ENCODE results near the gene KCNQ1OT1.

The KCNQ1OT1 gene

DNA sequence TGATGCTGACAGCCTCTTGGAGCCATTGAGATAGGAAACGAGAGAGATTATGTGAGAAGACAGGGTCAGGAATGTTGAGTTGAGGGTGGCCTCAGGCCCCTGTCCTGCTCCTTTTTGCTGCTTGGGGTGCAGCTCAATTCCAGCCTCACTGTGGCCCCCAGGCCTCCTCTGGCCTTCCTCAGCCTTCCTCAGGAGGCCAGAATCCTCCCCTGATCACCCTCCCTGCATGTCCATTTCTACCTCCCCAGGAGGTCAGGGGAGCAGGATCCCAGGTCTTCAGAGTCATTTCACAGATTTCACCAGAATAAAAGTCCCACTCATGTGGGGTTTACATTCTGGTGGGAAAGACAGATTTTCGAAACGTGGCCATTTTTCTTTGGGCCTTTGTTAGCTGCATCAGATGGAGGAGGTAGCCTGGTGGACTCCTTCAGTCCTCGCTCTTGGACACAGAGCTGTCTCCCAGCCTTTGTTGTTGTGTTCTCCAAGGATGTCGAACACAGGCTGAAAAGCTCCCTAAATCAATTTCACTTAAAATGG lies 2.2 kb upstream of the KCNQ1OT1 start:
- no peak for DNase-seq

DNA sequence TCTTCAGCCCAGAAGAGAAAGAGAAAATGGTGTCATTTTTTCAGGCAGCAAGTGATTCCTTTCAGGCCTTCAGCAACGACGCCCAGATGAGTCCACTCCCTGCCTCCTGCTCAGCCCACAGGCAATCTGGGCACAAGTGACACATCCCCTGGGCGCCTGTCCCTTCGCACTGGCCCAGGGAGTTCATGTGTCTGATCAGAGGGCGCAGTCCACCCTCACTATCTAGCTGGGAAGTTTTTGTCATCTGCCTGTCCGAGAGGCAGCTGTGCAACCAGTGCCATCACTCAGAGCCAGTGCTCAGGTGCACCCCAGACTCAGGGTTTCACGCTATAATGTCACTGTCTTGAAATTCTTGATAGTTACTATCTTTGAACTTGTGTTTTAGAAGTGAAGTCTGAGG lies 1.4 kb upstream of the KCNQ1OT1 start:
- DNase-seq = no peak

DNA sequence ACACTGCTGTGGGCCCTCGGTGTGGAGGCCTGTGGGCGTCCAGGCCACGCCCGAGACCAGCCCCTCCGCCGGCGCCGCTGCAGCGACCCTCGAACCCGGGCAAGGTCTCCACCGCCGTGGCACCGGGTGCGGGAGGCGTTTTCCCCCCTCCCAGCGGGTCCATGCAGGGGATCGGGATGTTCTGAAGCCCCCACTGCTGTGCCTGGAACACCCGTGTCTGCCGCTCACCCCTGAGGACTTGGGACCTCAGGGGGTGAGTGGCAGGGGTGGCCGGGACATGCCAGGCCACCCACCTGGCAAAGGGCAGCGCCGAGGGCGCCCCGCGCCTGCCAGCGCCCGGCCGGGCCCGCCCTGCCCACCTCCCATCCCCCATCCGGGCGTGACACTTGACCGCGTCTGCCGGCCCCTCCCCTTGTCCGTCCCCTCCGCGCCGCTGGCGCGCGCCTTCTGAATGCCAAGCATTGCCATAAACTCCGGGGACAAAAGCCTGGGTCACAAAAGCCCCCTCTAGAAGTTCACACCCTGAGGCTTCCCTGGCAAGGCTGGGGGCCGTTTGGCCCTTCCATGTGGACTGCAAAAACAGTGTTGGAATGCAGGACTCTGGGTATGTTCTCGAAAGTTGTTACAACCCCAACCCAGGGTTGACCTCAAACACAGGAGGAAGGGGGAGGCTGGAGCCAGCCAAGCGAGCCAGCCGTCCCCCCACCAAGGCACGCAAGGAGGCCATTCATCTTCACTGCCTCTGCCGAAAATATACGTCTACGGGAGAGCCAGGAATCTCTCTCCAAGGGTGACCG lies 819 bp upstream of the KCNQ1OT1 start:
- no peak for DNase-seq

DNA sequence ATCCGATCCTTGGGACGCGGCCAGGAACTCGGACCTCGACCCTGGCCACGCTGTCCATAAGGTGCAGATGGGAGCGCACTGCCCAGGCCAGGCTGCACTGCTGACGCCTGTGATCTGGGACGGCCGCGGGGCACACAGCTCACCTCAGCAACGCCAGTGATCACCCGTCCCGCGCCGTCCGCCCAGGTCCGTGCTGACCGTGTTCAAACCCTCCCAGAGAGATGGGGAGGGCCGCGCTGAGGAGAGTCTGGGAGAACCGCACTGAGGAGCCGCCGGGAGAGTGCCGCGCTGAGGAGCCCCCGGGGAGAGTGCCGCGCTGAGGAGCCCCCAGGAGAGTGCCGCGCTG lies 636 bp downstream of the KCNQ1OT1 start:
- no peak for DNase-seq

DNA sequence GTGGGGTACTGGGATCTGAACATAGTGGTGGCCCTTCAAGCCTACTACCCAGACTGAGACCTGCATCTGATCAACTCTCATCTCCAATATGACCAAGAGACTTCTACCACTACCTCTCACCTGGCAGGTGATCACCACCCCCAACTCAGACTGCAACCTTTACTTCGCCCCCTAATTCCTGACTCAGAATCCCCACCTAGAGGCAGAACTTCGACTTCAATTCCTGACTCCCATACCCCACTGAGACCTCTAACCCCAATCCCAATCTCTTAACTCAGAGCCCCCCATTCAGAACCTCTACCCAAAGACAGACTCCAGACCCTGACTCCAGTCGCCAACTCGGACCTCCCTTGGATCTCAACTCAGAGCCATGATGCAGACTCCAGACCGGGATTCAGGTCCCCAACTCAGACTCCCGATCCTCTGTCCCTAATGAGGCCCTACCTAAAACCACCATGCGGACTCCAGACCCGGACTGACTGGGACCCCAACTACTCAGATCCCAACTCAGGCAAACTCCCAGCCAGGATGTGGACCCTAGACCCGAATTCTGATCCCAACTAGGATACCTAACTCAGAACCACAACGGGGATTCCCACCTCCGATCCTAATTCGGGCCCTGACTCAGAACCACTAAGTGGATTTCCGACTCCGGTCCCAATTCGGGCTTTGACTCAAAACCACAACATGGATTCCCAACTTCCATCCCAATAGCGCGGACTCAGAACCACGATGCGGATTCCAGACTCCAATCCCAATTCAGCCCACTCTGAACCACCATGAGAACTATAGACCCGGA lies 1.2 kb downstream of the KCNQ1OT1 start:
- DNase-seq = no peak

DNA sequence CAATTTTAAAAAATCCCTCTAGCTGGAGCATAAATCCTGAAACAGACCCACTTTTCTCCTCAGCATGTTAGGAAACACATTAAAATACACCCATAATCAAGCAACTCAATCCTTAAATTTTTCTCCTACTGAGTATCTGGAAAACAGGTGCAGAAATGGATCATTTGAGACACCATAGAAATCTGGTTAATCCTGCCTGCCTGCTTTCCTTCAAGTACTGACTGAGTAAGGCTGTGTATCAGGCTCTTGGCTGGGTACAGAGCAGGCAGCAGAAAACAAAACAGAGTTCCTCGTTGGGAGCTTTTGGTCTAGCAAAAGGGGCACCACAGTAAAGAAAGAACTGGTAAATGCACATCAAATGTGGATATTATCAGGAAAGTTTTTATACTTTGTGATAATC lies 1.9 kb downstream of the KCNQ1OT1 start:
- DNase-seq = no peak

DNA sequence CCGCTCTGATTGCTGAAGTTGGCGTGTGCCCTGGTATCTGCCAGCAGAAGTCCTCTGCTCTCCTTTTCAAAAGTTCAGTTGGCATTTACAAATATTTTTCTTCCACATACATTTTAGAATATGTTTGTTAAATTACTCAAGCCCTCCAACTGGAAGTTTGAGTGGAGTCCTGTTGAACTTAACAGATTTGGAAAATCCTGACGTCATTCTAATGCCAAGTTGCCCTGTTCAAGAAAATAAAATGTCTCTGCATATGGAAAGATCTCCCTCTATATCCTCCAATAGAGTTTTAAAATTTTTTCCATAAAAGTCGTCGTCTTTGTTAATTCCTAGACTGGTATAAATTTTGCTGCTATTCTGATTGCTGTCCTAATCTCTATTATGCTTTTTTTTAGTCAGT lies 3.3 kb downstream of the KCNQ1OT1 start:
- no peak for DNase-seq

DNA sequence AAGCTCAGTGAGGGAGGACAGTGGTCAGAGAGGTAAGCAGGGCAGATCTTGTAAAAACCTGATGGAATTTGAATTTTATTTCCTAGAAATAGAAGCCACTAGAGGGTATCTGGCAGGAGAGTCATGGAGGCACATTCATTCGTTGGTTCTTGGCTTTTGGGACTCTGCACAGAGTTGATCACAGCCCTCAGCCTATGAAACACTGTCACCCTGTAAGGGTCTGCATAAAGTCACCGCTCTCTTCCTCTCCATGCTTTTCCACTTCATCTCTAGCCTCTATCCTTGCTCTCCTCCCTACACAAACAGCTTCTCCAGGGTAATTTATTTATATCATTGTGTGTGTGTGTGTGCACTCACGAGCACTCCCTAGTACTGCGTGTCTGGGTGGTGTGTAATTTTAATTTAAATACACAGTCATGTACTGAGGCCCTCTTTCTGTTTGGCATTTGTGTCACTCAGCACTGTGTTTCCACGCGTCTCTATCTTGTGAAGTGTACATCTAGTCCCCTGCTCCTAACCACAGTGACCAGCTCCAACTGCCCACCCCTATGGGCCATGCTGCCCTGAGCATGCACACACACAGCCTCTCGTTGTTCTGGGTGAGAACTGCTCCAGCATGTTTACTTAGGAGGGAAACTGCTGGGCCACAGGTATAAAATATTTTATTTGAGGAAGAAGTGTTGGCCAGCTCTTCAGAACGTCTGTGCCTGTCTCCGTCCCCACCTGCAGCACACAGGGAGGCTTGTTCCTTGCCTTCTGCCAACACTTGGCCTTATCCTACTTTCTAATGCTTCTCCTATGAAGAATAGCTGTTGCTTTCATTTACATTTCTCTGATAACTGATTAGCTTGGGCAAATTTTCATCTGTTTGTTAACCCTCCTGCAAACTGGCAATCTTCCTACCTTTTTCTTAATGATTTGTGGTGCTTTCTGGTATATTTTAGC lies 4.5 kb downstream of the KCNQ1OT1 start:
- DNase-seq = no peak

DNA sequence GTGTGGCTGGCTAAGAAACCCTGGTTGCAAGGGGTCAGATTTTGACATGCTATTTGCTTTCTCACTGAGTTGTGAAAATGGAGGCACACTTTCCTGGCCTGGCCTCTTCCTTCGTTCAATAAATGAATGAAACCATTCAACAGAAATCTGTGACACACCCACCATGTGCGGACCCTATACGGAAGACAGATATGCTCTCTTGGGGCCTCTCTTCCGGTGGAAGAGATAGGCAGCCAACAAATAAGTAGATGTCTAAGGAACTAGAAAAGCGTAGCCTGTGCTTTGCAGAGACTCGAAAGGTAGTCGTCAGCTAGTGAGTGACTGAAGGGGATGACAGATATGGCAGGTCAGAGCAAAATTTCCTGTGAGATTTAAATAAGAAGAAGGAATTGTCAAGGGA lies 5.3 kb downstream of the KCNQ1OT1 start:
- no peak for DNase-seq

DNA sequence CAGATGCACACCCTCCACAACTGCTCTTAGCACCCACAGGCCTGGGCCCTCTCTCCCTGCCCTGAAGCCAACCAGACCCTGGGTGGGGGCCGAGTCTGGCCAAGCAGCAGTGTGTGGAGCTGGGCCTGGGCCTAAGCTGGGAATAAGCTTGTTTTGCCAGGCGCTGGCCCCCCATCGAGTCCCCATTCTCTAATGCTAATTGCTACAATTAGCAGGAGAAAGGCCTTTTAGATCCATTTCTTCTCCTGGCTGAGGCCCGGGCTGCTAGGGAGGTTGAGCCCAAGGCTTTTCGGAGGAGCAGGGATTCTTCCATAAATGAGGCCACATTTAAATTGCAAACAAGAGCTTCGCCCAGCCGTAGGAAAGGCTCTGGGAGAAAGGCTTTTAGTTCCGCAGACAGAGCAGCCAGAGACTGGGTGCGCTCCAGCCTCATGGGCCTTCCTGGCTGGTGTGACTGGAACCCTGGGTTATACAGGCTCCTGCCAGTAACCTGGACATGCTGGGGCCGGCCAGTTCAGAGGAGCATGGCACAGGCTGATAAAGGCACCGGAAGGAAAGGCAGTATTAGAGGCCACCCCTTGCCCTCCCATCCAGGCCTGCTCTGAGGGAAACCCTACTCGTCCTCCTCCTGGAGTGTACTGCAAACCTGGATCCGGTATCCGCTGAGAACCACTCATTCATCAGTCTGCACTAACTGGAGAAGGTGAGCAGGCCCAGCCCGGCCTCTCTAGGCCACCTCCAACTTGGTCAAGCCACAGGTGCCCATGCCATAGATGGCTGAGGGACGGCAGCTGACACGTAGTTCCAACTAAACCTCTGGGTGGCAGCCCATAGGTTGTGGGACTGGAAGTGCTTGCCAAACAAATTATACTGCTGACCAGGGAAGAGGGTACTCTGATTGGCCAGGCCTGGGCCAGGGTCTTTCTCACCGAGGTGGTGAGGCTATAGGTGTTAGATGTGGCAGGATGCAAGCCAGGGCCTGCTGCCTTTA lies 6.2 kb downstream of the KCNQ1OT1 start:
- DNase-seq = no peak

DNA sequence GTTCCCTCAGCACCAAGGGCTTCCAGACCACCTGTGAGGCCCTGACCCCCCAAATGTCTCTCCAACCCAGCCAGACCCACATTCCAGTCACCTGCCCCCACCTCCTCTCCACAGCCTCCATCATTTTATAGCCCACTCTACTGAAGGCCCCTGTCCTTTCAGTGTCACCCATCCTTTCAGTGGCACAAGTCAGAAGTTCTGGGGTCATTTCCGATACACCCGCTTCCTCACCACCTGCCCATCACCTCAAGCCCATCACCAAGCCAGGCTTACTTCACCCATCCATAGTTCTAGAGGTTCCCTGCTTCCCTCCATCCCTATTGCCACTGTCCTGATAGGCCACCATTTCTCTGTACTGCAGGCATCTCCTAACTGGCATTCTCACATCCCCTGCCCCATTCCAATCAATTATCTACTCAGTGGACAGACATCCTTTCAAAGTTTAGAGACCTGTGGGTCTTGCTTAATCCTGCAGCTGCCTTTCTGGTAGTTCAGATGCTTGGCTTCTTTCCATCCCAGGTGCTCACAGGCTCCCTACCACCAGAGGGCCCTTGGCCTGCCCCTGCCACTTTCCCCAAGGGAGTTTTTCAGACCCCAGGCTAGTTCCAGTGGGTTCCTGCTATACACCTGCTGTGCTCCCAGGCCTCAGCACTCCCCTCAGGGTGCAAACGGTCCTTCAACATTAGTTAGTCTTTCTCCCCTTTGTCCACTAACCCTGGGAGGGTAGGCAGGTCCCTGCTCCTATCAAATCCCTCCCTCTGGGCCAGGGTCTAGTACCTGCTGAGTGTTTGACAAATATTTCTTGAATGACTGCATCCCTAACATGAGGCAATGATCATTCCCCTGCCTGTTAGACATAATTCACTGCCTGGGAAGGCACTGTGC lies 7.6 kb downstream of the KCNQ1OT1 start:
- DNase-seq = no peak

DNA sequence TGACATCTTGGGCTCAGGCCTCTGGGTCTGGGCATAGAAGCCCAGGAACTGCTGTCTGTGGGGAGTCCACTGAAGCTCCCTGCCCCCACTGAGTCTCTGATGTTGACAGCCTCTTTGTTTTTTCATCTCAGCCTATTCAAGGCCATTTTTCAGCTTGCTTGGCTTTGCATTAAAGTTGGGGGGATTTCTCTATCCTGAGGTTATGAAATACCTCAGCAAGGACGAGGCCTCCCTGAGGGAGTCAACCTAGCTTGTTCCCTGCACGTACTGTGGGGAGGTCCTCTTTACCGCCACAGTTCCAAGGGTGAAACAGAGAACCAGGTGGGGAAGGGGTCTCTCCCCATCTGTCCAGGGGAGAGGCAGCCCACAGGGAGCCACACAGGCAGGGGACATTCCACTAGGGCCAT lies 8.4 kb downstream of the KCNQ1OT1 start:
- no peak for DNase-seq

DNA sequence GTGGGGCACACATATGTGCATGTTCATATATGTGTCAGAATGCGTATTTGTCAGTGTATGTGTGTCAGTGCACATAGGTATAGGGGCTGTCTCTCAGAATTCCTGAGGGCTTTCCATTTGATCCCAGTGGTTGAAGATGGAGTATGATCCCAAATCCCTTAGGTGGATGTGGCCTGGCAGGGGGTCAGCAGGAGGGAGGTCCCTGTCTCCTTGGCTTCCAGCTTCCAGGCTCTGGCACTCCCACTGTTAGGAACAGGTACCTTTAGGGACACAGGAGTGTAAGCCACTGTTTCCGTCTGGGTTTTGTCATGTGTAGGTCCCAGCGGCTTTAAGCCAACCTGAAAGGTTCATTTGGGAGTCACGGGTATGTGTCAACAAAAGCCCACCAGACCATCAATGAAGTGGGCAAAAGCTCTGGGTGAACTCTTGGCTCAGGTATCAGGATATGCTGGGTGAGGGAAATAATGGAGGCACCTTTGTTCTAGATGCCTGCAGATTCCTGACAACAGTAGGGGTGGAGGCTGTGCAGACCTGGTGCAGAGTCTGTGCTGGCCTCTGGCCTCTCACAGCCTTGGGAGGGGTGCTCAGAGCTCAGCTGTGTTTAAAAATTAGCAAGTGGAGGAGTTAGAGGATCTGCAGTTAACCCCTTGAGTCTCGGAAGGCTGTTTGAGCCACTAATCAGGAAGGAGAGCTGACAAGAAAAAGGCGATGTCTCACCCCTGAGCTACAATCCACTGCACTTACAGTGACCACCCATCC lies 9.0 kb downstream of the KCNQ1OT1 start:
- DNase-seq = no peak

DNA sequence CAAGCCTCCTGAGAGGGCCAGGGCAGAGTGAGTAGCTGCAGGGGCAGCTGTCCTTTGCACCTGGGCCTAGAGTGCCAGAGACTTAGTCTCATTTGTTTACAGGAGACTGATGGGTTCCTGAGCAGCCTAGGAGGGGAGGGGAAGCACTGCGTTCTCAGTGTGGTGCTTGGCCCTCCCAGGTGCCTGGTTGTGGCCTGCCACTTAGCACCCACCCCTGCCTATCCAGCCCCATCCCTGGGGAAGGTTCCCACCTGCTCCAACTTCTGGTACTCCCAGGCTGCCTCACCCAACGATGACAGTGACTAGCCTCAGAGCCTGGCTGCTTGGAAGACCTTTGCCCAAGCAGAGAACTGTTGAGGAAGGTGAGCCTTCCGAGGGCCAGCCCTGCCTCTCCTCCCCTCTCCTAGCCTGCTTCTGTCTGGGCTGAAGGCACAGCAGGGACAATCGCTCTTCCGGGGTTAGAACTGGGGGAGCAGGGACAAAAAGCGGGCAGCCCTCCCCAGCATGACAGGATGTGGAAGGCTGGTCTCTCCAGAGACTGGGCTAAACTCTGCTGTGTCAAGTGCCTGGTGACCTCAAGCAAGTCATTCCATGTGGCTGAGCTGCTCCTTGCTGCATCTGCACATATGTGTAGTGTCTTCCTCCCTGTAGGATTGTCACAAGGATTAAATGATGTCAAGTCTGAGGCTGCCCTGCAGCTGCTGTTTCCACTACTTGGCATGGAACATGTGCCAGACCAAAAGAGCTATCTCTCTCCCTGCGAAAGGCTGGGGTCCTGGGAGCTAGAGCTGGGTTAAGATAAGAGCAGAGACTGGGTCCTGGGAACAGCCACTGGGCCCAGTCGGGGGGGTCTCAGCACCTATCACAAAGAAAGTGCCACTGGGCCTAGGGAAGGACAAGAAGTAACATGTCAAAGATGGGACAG lies 9.9 kb downstream of the KCNQ1OT1 start:
- no peak for DNase-seq

DNA sequence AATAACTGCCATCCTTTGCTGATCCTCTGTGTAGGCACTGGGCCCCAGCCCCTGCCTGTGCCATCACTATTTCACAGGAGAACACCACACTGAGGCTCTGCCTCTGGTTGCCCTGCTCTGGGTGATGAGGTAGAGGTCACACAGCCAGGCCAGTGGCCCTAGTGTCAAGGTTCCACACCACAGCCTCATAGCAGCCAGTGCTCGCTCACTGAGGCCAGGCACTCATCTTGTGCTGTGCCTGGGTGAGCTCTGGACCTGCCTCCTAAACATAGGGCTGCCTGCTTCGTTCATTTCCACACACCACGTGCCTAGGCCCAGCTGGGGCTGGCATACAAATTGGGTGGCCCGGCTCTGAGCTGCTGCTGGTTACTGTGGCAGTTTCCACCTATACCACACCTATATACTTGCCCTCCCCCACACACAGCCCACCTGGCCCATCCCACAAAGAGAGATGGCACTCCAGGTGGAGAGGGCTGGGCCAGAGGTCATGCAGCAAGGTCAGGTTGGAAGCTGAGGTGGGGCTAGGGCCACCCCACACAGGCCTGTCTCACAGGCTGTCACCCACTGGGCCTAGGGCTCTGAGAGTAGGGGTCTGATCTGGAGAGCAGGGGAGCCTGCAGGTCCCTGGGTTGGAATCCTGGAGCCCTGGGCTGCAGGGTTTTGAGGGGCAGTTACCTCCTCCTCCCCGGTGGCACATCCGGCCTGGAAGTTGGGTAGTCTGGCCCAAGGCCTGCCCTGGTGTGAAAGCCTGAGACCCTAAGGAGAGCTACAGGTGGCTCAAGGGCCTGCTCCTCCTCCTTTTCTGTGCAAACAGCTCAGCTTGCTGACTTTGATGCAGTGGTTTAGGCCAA lies 11.2 kb downstream of the KCNQ1OT1 start:
- no peak for DNase-seq

DNA sequence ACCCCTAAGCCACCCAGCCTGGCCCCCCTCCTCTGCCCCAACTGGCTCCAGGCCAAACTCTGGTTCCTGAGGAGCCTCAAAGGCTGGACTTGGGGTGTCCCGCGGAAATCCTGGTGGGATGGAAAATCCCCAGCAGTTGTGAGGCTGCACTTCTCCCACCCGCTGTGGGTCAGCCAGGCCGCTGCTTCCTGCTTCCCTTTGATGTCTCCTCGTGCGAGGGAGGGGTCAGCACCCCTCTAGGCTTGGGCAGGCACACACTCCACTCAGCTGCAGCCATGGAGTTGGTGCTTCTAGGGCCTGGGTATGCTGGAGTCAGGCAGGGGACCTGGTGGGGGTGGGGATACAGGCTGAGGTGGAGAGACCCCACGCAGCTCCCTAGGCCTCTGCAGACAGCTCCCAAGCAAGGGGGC lies 12.0 kb downstream of the KCNQ1OT1 start:
- DNase-seq = no peak

DNA sequence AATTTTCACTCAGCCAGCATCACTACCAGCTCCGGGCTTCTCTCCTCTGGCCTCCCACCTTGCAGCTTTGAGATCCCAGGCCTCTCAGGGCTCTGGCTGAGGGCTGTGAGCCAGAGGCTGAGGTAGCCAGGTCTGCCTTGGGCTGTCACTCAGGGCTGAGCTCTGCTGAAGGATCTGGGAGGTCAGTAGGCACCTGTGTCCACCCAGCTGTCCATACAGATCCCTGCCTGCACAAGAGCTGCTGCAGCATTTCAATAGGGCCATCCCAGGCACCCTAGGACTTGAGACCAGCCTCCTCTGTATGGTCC lies 12.6 kb downstream of the KCNQ1OT1 start:
- no peak for DNase-seq

Measured in NCI-H1694 (cell line).